Aorta (tissue), 5 donors: ENCODE measurements around the gene CHFR. TPM values are rescaled to one million over a fixed set of nuclear protein-coding genes. Genes with fewer than 3 reads are reported as not detected.
A peak's percentile ranks its signal among the peaks of the same experiment; 100 is the strongest.

Experiments
- ATAC-seq: fragments of 200-7000 bp; cut with Tn5 transposase; one replicate; pipeline ENCODE4 v1.9.1; 2022; ENCODE audit warnings: moderate library complexity; ENCODE audit not compliant: low FRiP score
- DNase-seq, 2 donors: peaks; one replicate each; pipeline ENCODE4 v3.0.0-alpha.2; 2020
- H3K27ac ChIP-seq, 2 donors: one replicate each; pipeline ENCODE4 v1.5.1; 2013; ENCODE audit warnings: low read length in 2 of 2, mild to moderate bottlenecking in 2 of 2, moderate library complexity in 2 of 2, control low read depth in 1 of 2, inconsistent platforms in 1 of 2, low read depth in 1 of 2
- H3K27me3 ChIP-seq, 2 donors: one replicate each; pipeline ENCODE4 v1.6.1; 2013; ENCODE audit warnings: control low read depth in 1 of 2, low read length in 1 of 2, mild to moderate bottlenecking in 1 of 2, moderate library complexity in 1 of 2; ENCODE audit not compliant: insufficient read depth in 2 of 2, control insufficient read depth in 1 of 2
- H3K36me3 ChIP-seq, 2 donors: one replicate each; pipeline ENCODE4 v1.6.1; 2013; ENCODE audit warnings: control low read depth in 1 of 2, low read length in 1 of 2, mild to moderate bottlenecking in 1 of 2; ENCODE audit not compliant: insufficient read depth in 2 of 2, control insufficient read depth in 1 of 2
- H3K4me1 ChIP-seq, 2 donors: one replicate each; pipeline ENCODE4 v1.6.1; 2013; ENCODE audit warnings: low read length in 2 of 2, control low read depth in 1 of 2, mild to moderate bottlenecking in 1 of 2, moderate library complexity in 1 of 2; ENCODE audit not compliant: insufficient read depth in 2 of 2, control insufficient read depth in 1 of 2
- H3K4me3 ChIP-seq, 2 donors: one replicate each; pipeline ENCODE4 v1.5.1; 2013; ENCODE audit warnings: low read length in 2 of 2, control low read depth in 1 of 2, mild to moderate bottlenecking in 1 of 2
- H3K9me3 ChIP-seq: one replicate; pipeline ENCODE4 v1.6.1; 2013; ENCODE audit warnings: mild to moderate bottlenecking, low read length; ENCODE audit not compliant: control insufficient read depth
- whole genome bisulfite sequencing, 2 donors: extraction: QIAGEN DNeasy Blood & Tissue Kit; methylation state at CpG; one replicate each; pipeline ENCODE4 v1.1.7; 2013; 5-methylcytosine and 5-hydroxymethylcytosine counted together
- intact Hi-C, 2 donors: fragments of 100-400 bp; cut with DNase I; formaldehyde crosslinking; loops; one replicate each; pipeline versions ENCODE4 v1.14.2 to v1.15.0; 2022
- polyA plus RNA-seq, 2 donors: library from polyadenylated mRNA; stranded (reverse); fragments of 200-250 nt; gene quantifications; one replicate each; pipeline ENCODE4 v1.2.3, GENCODE V29; 2013
- total RNA-seq, 2 donors: library from RNA; stranded (reverse); fragmentation: NEBNext Ultra II Directional; extraction: Animal tissue kit (Norgen Biotek cat#: 25700); gene quantifications; one replicate each; pipeline ENCODE4 v1.2.1, GENCODE V29; 2021
- donor health status: healthy with polysubstance abuse.
- donor health status: Bipolar disorder and iron deficiency.
- donor health status: DM: no; HTN: no; CAD: no.
- donor health status: DM: no; HTN: no; CAD: no.
- donor health status: DM: yes; HTN: yes; CAD: no.

The CHFR gene
- total and polyA plus RNA-seq, 4 donors = 9.1 to 58.7 (median 44.9) TPM

DNA sequence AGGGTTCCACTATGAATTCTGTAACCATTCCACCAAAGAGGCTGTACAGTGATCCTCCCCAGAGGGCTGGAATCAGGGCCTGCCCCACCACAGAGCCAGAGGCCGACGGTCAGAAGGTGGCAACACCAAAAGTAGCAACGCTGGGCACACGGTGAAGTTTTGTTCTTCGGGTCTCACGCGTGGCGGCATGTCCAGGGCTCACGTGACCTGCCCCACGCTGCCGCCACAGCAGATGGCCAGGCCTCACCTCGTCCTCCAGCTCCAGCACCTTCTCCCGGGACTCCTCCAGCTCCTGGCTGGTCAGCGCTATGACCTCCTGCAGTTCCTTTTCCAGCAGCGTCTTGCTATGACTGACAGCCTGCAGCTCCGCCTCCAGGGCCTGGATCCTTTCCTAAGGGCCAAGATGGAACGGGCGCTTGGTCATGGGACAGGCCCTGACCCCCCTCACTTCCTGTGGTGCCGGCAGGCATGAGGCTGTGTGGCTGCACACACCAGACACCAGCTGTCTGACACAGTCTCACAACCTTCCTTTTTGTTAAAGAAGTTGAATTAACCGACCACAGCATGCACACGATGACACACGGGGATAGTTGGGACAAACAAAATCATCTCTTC, 103.4 kb downstream of the CHFR start:
- 82 to 84% methylated on average over 22 of the region's 22 CpGs for WGBS, 2 donors
- Histone ChIP-seq H3K36me3 (peaks cover 0 to 26% of the 10 kb centered on the region in 2 donors), H3K27me3 (no peaks in the 10 kb centered on the region), H3K9me3 (no peaks in the 10 kb centered on the region), H3K4me3 (no peak overlapping the region), H3K27ac (no peak overlapping the region), H3K4me1 (no peaks in the 10 kb centered on the region)
- DNase-seq (peak in 1 of 2 donors; percentile 85), ATAC-seq (no peak)
- intact Hi-C loops = no loop called here

Other genes with a start within 250 kb of the CHFR start
- 10 to 100 TPM; 33.0 to 46.8 TPM for gene POLE, start 200.3 kb downstream of the CHFR start, total RNA-seq
- gene POLE, start 200.3 kb downstream of the CHFR start, polyA plus RNA-seq = 10 to 100 TPM in 1 of 2 donors, 1 to 10 TPM in 1; 7.5 to 41.4 TPM
- 10 to 100 TPM; 13.0 to 16.3 TPM for gene PXMP2, start 200.0 kb downstream of the CHFR start, total RNA-seq
- 10 to 100 TPM; 23.8 to 70.7 TPM for gene PXMP2, start 200.0 kb downstream of the CHFR start, polyA plus RNA-seq
- 10 to 100 TPM; 12.9 to 17.3 TPM for gene PGAM5, start 176.8 kb downstream of the CHFR start, total RNA-seq
- 1 to 10 TPM; 6.6 to 7.8 TPM for gene PGAM5, start 176.8 kb downstream of the CHFR start, polyA plus RNA-seq
- gene ANKLE2, start 125.8 kb downstream of the CHFR start, total RNA-seq = 10 to 100 TPM; 52.0 to 65.1 TPM
- 10 to 100 TPM in 1 of 2 donors, 1 to 10 TPM in 1; 7.6 to 55.7 TPM for gene ANKLE2, start 125.8 kb downstream of the CHFR start, polyA plus RNA-seq
- 10 to 100 TPM; 83.1 to 91.2 TPM for gene GOLGA3, start 58.7 kb downstream of the CHFR start, total RNA-seq
- 10 to 100 TPM; 17.9 to 21.8 TPM for gene GOLGA3, start 58.7 kb downstream of the CHFR start, polyA plus RNA-seq
- gene ZNF605, start 68.7 kb upstream of the CHFR start, total RNA-seq = 10 to 100 TPM; 13.7 to 19.4 TPM
- gene ZNF605, start 68.7 kb upstream of the CHFR start, polyA plus RNA-seq = 1 to 10 TPM; 1.0 to 6.8 TPM
- gene ZNF26, start 98.8 kb upstream of the CHFR start, total RNA-seq = 10 to 100 TPM; 10.5 to 16.7 TPM
- gene ZNF26, start 98.8 kb upstream of the CHFR start, polyA plus RNA-seq = 1 to 10 TPM in 1 of 2 donors, under 1 TPM in 1; 0.75 to 6.4 TPM
- gene ZNF84, start 149.9 kb upstream of the CHFR start, total RNA-seq = 10 to 100 TPM; 23.3 to 32.1 TPM
- 1 to 10 TPM; 9.1 to 9.5 TPM for gene ZNF84, start 149.9 kb upstream of the CHFR start, polyA plus RNA-seq
- 10 to 100 TPM; 13.2 to 18.0 TPM for gene ZNF140, start 193.3 kb upstream of the CHFR start, total RNA-seq
- 10 to 100 TPM in 1 of 2 donors, 1 to 10 TPM in 1; 9.8 to 15.3 TPM for gene ZNF140, start 193.3 kb upstream of the CHFR start, polyA plus RNA-seq
- 1 to 10 TPM; 3.5 to 4.9 TPM for gene ZNF891, start 242.7 kb upstream of the CHFR start, total RNA-seq
- 1 to 10 TPM in 1 of 2 donors, under 1 TPM in 1; 0.50 to 1.2 TPM for gene ZNF891, start 242.7 kb upstream of the CHFR start, polyA plus RNA-seq
- gene ZNF10, start 243.0 kb upstream of the CHFR start, total RNA-seq = 10 to 100 TPM; 14.8 to 16.2 TPM
- gene ZNF10, start 243.0 kb upstream of the CHFR start, polyA plus RNA-seq = 10 to 100 TPM in 1 of 2 donors, 1 to 10 TPM in 1; 3.3 to 19.1 TPM